NCI-H526 treated with DMSO at 0.1 percent for 48 hours (cell line): ENCODE results near the gene FIG4.
"Not testable (repeated sequence)": the region's sequence is repeated elsewhere in the genome, so short reads cannot be mapped to it uniquely, and the experiment has no call there.

Experiments used
- DNase-seq: peaks from one replicate; lab custom pipeline; 2025; lab: John Stamatoyannopoulos, UW

FIG4 gene

GRCh38 chr6:109760208-109760607 lies 69.1 kb downstream of the FIG4 start:
- DNase-seq = no peak

- no peak for DNase-seq
These were observed 71.1 kb downstream of the FIG4 start for GRCh38 chr6:109762166-109762565.

GRCh38 chr6:109762769-109763441 lies 71.8 kb downstream of the FIG4 start:
- no peak for DNase-seq

GRCh38 chr6:109766167-109766566 lies 75.1 kb downstream of the FIG4 start:
- DNase-seq = no peak

- no peak for DNase-seq
These were observed 76.9 kb downstream of the FIG4 start for GRCh38 chr6:109767961-109768360.

- DNase-seq = no peak
These were observed 77.4 kb downstream of the FIG4 start for GRCh38 chr6:109768485-109768884.

GRCh38 chr6:109769213-109769612 lies 78.1 kb downstream of the FIG4 start:
- no peak for DNase-seq

- peak; percentile 34 for DNase-seq
These were observed 79.0 kb downstream of the FIG4 start for GRCh38 chr6:109770047-109770446.

GRCh38 chr6:109770779-109771178 lies 79.7 kb downstream of the FIG4 start:
- DNase-seq = no peak

- not testable (repeated sequence) for DNase-seq
These were observed 81.1 kb downstream of the FIG4 start for GRCh38 chr6:109771939-109772755.

GRCh38 chr6:109772883-109773431 lies 81.9 kb downstream of the FIG4 start:
- DNase-seq = no peak

- DNase-seq = no peak
These were observed 89.9 kb downstream of the FIG4 start for GRCh38 chr6:109781001-109781400.

GRCh38 chr6:109782491-109782999 lies 91.4 kb downstream of the FIG4 start:
- DNase-seq = no peak

- no peak for DNase-seq
These were observed 92.3 kb downstream of the FIG4 start for GRCh38 chr6:109783250-109783986.

- DNase-seq = no peak
These were observed 96.2 kb downstream of the FIG4 start for GRCh38 chr6:109787312-109787711.

- DNase-seq = no peak
These were observed 97.6 kb downstream of the FIG4 start for GRCh38 chr6:109788687-109789086.

- DNase-seq = no peak
These were observed 99.0 kb downstream of the FIG4 start for GRCh38 chr6:109790131-109790530.

- no peak for DNase-seq
These were observed 100.2 kb downstream of the FIG4 start for GRCh38 chr6:109791301-109791700.

GRCh38 chr6:109793021-109793420 lies 101.9 kb downstream of the FIG4 start:
- DNase-seq = no peak

GRCh38 chr6:109793792-109794191 lies 102.7 kb downstream of the FIG4 start:
- DNase-seq = peak; percentile 17

- no peak for DNase-seq
These were observed 103.3 kb downstream of the FIG4 start for GRCh38 chr6:109794201-109794923.
